Ishikawa (cell line): ENCODE data around the gene KCNJ13.

Experiments used
- CEBPB ChIP-seq: IDR thresholded peaks from 2 replicates; pipeline ENCODE4 v1.6.1; 2012
- EP300 ChIP-seq: IDR thresholded peaks from 2 replicates; pipeline ENCODE4 v1.6.1; 2012; ENCODE audit warnings: borderline replicate concordance
- RAD21 ChIP-seq: IDR thresholded peaks from 2 replicates; pipeline ENCODE4 v1.6.1; 2012; ENCODE audit warnings: low read depth
- REST ChIP-seq: IDR thresholded peaks from 2 replicates; pipeline ENCODE4 v1.6.1; 2012; ENCODE audit warnings: low read depth, mild to moderate bottlenecking

- TF ChIP-seq RAD21, result no peak
- no peak for TF ChIP-seq CEBPB
- TF ChIP-seq EP300, result no peak
- TF ChIP-seq REST, result no peak
Measured at GRCh38 chr2:232723027-232723426, 53.3 kb downstream of the KCNJ13 start.
